K562 (cell line): ENCODE measurements around the gene GNAI1. TPM values are rescaled to one million over a fixed set of nuclear protein-coding genes. Genes with fewer than 3 reads are reported as not detected.

Experiments
- ATAC-seq: fragments of 200-7000 bp; cut with Tn5 transposase; 3 replicates; pipeline ENCODE4 v1.9.1; 2020; ENCODE audit warnings: moderate library complexity
- BruUV-seq: library from RNA; stranded (reverse); fragments of 400-500 nt; replicated peaks from 2 replicates; lab custom pipeline; 2021; lab: Mats Ljungman, UMichigan
- CTCF ChIA-PET: fragments of 300-600 bp; formaldehyde crosslinking; extraction: SDS; loops from one replicate; lab custom pipeline; 2021; ENCODE audit warnings: low intra/inter-chr PET ratio; lab: Yijun Ruan, JAX
- POLR2A ChIA-PET: fragments of 300-600, 350-650 bp; sonication (Branson Sonifier 250); formaldehyde crosslinking; extraction: SDS; loops from one replicate; lab custom pipeline; 2021; ENCODE audit warnings: antibody characterized with exemption, inconsistent platforms; lab: Yijun Ruan, JAX
- DNase-seq, 4 experiments: peaks; one replicate each; pipeline versions ENCODE4 v3.0.0 to v3.0.0-alpha.2; 2011 to 2018; ENCODE audit warnings: low spot score in 3 of 4, mixed read lengths in 3 of 4; ENCODE audit errors: extremely low read depth in 1 of 4
- FAIRE-seq: peaks from 2 replicates; lab custom pipeline; 2011; peaks lifted over from hg19 to GRCh38; lab: Jason Lieb, UNC
- H2AFZ ChIP-seq: 2 replicates; pipeline ENCODE4 v1.6.0; 2011; ENCODE audit warnings: low read depth, low read length, control low read depth, inconsistent platforms
- H3K27ac ChIP-seq: fragments of 200-600 bp; 3 replicates; pipeline ENCODE4 v1.8.0; 2011; ENCODE audit warnings: low read depth, mild to moderate bottlenecking, control low read depth, inconsistent platforms, low read length, moderate library complexity, mixed read lengths; ENCODE audit errors: extremely low read depth
- H3K27me3 ChIP-seq, 2 experiments: fragments of 300-600 bp in 1 of 2; 2 replicates in 1 of 2; 3 replicates in 1 of 2; pipeline versions ENCODE4 v1.6.0 to v1.8.0; 2011; ENCODE audit warnings: inconsistent platforms in 2 of 2, low read length in 2 of 2, mild to moderate bottlenecking in 1 of 2, mixed read lengths in 1 of 2, moderate library complexity in 1 of 2; ENCODE audit not compliant: control insufficient read depth in 2 of 2, insufficient read depth in 2 of 2
- H3K36me3 ChIP-seq: fragments of 300-600 bp; 3 replicates; pipeline ENCODE4 v1.8.0; 2011; ENCODE audit warnings: mild to moderate bottlenecking, low read length, inconsistent platforms; ENCODE audit not compliant: control insufficient read depth, insufficient read depth
- H3K4me1 ChIP-seq, 2 experiments: fragments of 200-600 bp in 1 of 2; replicated peaks in 1 of 2; 2 replicates in 1 of 2; 3 replicates in 1 of 2; pipeline versions ENCODE4 v1.5.1 to v1.8.0; 2011; ENCODE audit warnings: inconsistent platforms in 2 of 2, low read length in 2 of 2, mild to moderate bottlenecking in 1 of 2, mixed read lengths in 1 of 2, moderate library complexity in 1 of 2; ENCODE audit not compliant: control insufficient read depth in 2 of 2, insufficient read depth in 2 of 2
- H3K4me2 ChIP-seq: 2 replicates; pipeline ENCODE4 v1.6.1; 2011; ENCODE audit warnings: low read length, control low read depth, inconsistent platforms, mixed read lengths; ENCODE audit not compliant: insufficient read depth
- H3K4me3 ChIP-seq: fragments of 200-600 bp; sonication (generic), shearing (Covaris generic); 2 replicates; pipeline ENCODE4 v1.5.1; 2016; ENCODE audit warnings: control low read depth, inconsistent platforms
- H3K79me2 ChIP-seq: fragments of 200-600 bp; 3 replicates; pipeline ENCODE4 v1.8.0; 2011; ENCODE audit warnings: low read length, inconsistent platforms; ENCODE audit not compliant: control insufficient read depth, insufficient read depth
- H3K9ac ChIP-seq, 2 experiments: 2 replicates each; pipeline versions ENCODE4 v1.6.0 to v1.6.1; 2011; ENCODE audit warnings: low read depth in 2 of 2, low read length in 2 of 2, control low read depth in 1 of 2, inconsistent platforms in 1 of 2, mild to moderate bottlenecking in 1 of 2, mixed read lengths in 1 of 2; ENCODE audit not compliant: insufficient read depth in 1 of 2
- H3K9me1 ChIP-seq: one replicate; pipeline ENCODE4 v1.6.0; 2011; ENCODE audit warnings: inconsistent platforms, mild to moderate bottlenecking, low read length, moderate library complexity; ENCODE audit not compliant: control insufficient read depth, insufficient read depth
- H3K9me3 ChIP-seq: replicated peaks from 2 replicates; pipeline ENCODE4 v1.5.1; 2011; ENCODE audit warnings: low read depth, low read length, inconsistent platforms; ENCODE audit not compliant: control insufficient read depth, insufficient read depth
- H4K20me1 ChIP-seq: replicated peaks from 2 replicates; pipeline ENCODE4 v1.6.1; 2011; ENCODE audit warnings: low read length, inconsistent platforms, mixed read lengths; ENCODE audit not compliant: control insufficient read depth, insufficient read depth
- ARID1B ChIP-seq: fragments of 450-650 bp; IDR thresholded peaks from 2 replicates; pipeline ENCODE4 v1.6.1; 2016; ENCODE audit warnings: antibody characterized with exemption, mild to moderate bottlenecking, inconsistent platforms
- CTCF ChIP-seq, 3 experiments: IDR thresholded peaks in 2 of 3; conservative IDR thresholded peaks in 1 of 3; 2 replicates each; pipeline ENCODE4 v1.5.1; 2011 to 2012; ENCODE audit warnings: low read length in 3 of 3, mild to moderate bottlenecking in 3 of 3, control low read depth in 2 of 3, improper control_type of control experiment in 1 of 3, inconsistent platforms in 1 of 3, low read depth in 1 of 3, mixed read lengths in 1 of 3, moderate library complexity in 1 of 3; ENCODE audit not compliant: insufficient read depth in 2 of 3
- FOXO4 ChIP-seq: fragments of 450-650 bp; formaldehyde crosslinking; IDR thresholded peaks from 2 replicates; pipeline ENCODE4 v1.4.0; 2020; ENCODE audit warnings: mild to moderate bottlenecking, moderate library complexity
- HINFP ChIP-seq: fragments of 450-650 bp; conservative IDR thresholded peaks from 2 replicates; pipeline ENCODE4 v1.6.1; 2016; ENCODE audit warnings: missing genetic modification characterization, low read depth, mild to moderate bottlenecking, control low read depth, missing compliant biosample characterization
- HLTF ChIP-seq: fragments of 450-650 bp; IDR thresholded peaks from 2 replicates; pipeline ENCODE4 v1.6.1; 2016
- IRF9 ChIP-seq: fragments of 450-650 bp; IDR thresholded peaks from 2 replicates; pipeline ENCODE4 v1.6.1; 2016; ENCODE audit warnings: missing biosample characterization, missing genetic modification characterization
- MTA3 ChIP-seq: fragments of 450-650 bp; formaldehyde crosslinking; IDR thresholded peaks from 2 replicates; pipeline ENCODE4 v1.6.1; 2017; ENCODE audit warnings: mild to moderate bottlenecking, borderline replicate concordance
- NBN ChIP-seq: fragments of 450-650 bp; IDR thresholded peaks from 2 replicates; pipeline ENCODE4 v1.6.1; 2016; ENCODE audit warnings: low read depth, mild to moderate bottlenecking
- TAF9B ChIP-seq: fragments of 450-650 bp; IDR thresholded peaks from 2 replicates; pipeline ENCODE4 v1.6.1; 2018; ENCODE audit warnings: mild to moderate bottlenecking; ENCODE audit not compliant: partially characterized antibody
- TGIF2 ChIP-seq: sonication (generic); formaldehyde crosslinking; IDR thresholded peaks from 2 replicates; pipeline ENCODE4 v1.8.1; 2022; ENCODE audit warnings: mild to moderate bottlenecking, missing genetic modification reagents, moderate library complexity
- ZNF165 ChIP-seq: fragments of 250-450 bp; sonication (Bioruptor Pico); IDR thresholded peaks from 2 replicates; pipeline ENCODE4 v1.4.0; 2020; ENCODE audit warnings: borderline replicate concordance
- ZNF644 ChIP-seq: fragments of 200-800 bp; sonication (Bioruptor generic); IDR thresholded peaks from 2 replicates; pipeline ENCODE4 v1.6.1; 2016; ENCODE audit warnings: low read depth, missing genetic modification characterization, missing compliant biosample characterization
- ZNF655 ChIP-seq: fragments of 250-450 bp; sonication (Bioruptor Pico); IDR thresholded peaks from 2 replicates; pipeline ENCODE4 v1.5.0; 2021
- in situ Hi-C: fragments of 300-500 bp; cut with MboI; formaldehyde crosslinking; loops from 4 replicates; pipeline ENCODE4 v1.15.0; 2018; ENCODE audit warnings: inconsistent platforms, mixed read lengths
- intact Hi-C: fragments of 100-400 bp; cut with micrococcal nuclease; formaldehyde crosslinking; loops from 2 replicates; pipeline ENCODE4 v1.14.2; 2022
- polyA plus RNA-seq, 8 experiments: library from polyadenylated mRNA; depleted of rRNA in 4 of 8; stranded (reverse) in 5 of 8; unstranded in 3 of 8; fragments of >200 nt; fragmentation: Nextera tagmentation in 2 of 8; fragmentation: Illumina TruSeq in 1 of 8; extraction: Ambion mirVana in 2 of 8; extraction: Trizol in 1 of 8; gene quantifications; 2 replicates each; pipeline versions ENCODE4 v1.2.1 to v1.2.3, GENCODE V29; 2011 to 2014; ENCODE audit warnings: inconsistent platforms in 1 of 8, missing spikeins in 1 of 8
- total RNA-seq, 7 experiments: library from RNA; depleted of rRNA in 6 of 7; stranded (reverse); fragments of >200 nt in 6 of 7; fragmentation: Illumina TruSeq in 2 of 7; extraction: Trizol in 2 of 7; gene quantifications; 2 replicates each; pipeline versions ENCODE4 v1.2.1 to v1.2.3, GENCODE V29; 2011 to 2021; ENCODE audit warnings: low replicate concordance in 1 of 7
- TF ChIP-seq, protein P1 (sequence below): fragments of 250-450 bp; sonication (Bioruptor Pico); IDR thresholded peaks from 2 replicates; pipeline ENCODE4 v1.4.0; 2020; ENCODE audit warnings: mild to moderate bottlenecking, moderate library complexity

Gene GNAI1
- total and polyA plus RNA-seq, 9 of the 15 experiments (the other 6 are each of a cell fraction or from before 2014, with no cell fraction given): 0.03 to 0.13 (median 0.08) TPM; not detected in 6

- no peaks in the 10 kb centered on the region for H3K4me1 ChIP-seq
- H3K79me2 ChIP-seq: no peaks in the 10 kb centered on the region
- H3K4me3 ChIP-seq: no peak overlapping the region
- no peaks in the 10 kb centered on the region for H3K36me3 ChIP-seq
- no peak overlapping the region for H2AFZ ChIP-seq
- H3K4me2 ChIP-seq: no peak overlapping the region
- no TSS peak for BruUV-seq
- H3K9me3 ChIP-seq: no peaks in the 10 kb centered on the region
- no peaks in the 10 kb centered on the region for H3K27me3 ChIP-seq
- no peaks in the 10 kb centered on the region for H3K9me1 ChIP-seq
- in situ Hi-C loops (no loop called here), intact Hi-C loops (no loop called here)
- ATAC-seq (no peak), FAIRE-seq (no peak)
- TF ChIP-seq ZNF165 (CRISPR knock-in tag): no peak
- TF ChIP-seq MTA3: no peak
- TF ChIP-seq TAF9B: no peak
- no peak for TF ChIP-seq ARID1B
- no peak for TF ChIP-seq HINFP (tag)
- TF ChIP-seq ZNF655 (CRISPR knock-in tag): no peak
- TF ChIP-seq, protein P1, sequence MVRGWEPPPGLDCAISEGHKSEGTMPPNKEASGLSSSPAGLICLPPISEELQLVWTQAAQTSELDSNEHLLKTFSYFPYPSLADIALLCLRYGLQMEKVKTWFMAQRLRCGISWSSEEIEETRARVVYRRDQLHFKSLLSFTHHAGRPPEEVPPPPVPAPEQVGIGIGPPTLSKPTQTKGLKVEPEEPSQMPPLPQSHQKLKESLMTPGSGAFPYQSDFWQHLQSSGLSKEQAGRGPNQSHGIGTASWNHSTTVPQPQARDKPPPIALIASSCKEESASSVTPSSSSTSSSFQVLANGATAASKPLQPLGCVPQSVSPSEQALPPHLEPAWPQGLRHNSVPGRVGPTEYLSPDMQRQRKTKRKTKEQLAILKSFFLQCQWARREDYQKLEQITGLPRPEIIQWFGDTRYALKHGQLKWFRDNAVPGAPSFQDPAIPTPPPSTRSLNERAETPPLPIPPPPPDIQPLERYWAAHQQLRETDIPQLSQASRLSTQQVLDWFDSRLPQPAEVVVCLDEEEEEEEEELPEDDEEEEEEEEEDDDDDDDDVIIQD (CRISPR knock-in tag): no peak
- TF ChIP-seq TGIF2: no peak
- TF ChIP-seq CTCF (IDR thresholded peaks at IDR 0.05 in 2 of 3, conservative IDR thresholded peaks at IDR 0.05 in 1 of 3; ENCODE audit: insufficient read depth in 2 of 3, low read depth in 1 of 3, low read length in 3 of 3): no peak
- no peak for TF ChIP-seq FOXO4 (CRISPR knock-in tag)
- no peak for TF ChIP-seq NBN
- no peak for TF ChIP-seq HLTF
- no peak for TF ChIP-seq ZNF644 (tag)
- no peak for TF ChIP-seq IRF9 (tag)
- TF ChIP-seq, all 486 proteins: peak for 0
- no peak overlapping the region for H3K9ac ChIP-seq
- no peak for DNase-seq
- no peaks in the 10 kb centered on the region for H4K20me1 ChIP-seq
- ChIA-PET CTCF (no interaction called here), POLR2A (no interaction called here)
- H3K27ac ChIP-seq: no peak overlapping the region
Measured at GRCh38 chr7:80187727-80188126, 53.1 kb downstream of the GNAI1 start.
